DOHH2 (cell line): ENCODE measurements around the gene ANTXR2.

ENCODE experiments used
- CTCF ChIP-seq: fragments of 200-600 bp; sonication (generic); IDR thresholded peaks from one replicate; pipeline ENCODE4 v1.5.1; 2014; ENCODE audit warnings: antibody characterized with exemption, mild to moderate bottlenecking, low read depth, low read length; ENCODE audit not compliant: poor library complexity, severe bottlenecking
- EZH2phosphoT487 ChIP-seq: fragments of 200-600 bp; sonication (generic); IDR thresholded peaks from 2 replicates; pipeline ENCODE4 v1.6.1; 2017; ENCODE audit warnings: borderline replicate concordance, mild to moderate bottlenecking, antibody characterized with exemption, low read length, moderate library complexity, mixed read lengths

- TF ChIP-seq CTCF (no peak), EZH2phosphoT487 (no peak)
Measured at GRCh38 chr4:79877511-79877910, 195.5 kb downstream of the ANTXR2 start.
